Measurements from ENCODE around the gene ZMYND10. TPM values are rescaled to one million over a fixed set of nuclear protein-coding genes. Genes with fewer than 3 reads are reported as not detected.
"Not testable (repeated sequence)": the region's sequence is repeated elsewhere in the genome, so short reads cannot be mapped to it uniquely, and the experiment has no call there.

ZMYND10 gene
- total and polyA plus RNA-seq, 2 donors (not counting 3 experiments of a cell fraction or from before 2014, with no cell fraction given), result 0.25 to 0.38 TPM

DNA sequence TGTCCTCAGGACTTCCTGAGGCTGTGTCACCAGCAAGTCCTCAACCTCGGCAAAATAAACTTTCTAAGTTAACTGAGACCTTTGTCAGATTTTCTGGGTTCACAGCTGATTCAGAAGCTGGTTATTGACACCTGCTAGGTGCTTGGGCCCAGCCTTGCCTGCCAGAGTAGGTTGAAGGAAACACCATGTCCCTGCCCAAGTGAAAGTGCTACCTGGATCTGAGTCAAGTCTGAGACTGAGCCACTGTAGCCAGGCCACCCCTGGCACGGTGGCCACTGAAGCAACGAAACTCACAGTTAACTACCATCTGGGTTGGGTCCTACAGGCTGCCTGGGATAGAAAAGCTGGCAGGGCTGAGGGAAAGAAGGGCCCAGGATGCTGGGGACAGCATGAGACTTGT is 31.2 kb downstream of the ZMYND10 start:
- H2AFZ ChIP-seq (ENCODE audit: low read depth, low read length), result no peak overlapping the region
- FAIRE-seq (no peak), DNase-seq (ENCODE audit: low read depth, low spot score) (no peak)
- H3K27ac ChIP-seq (ENCODE audit: insufficient read depth, low read depth, low read length), result no peak overlapping the region
- peaks cover 31% of the 10 kb centered on the region for H3K4me1 ChIP-seq (ENCODE audit: control insufficient read depth, extremely low read depth, insufficient read depth, low read length)
- no TSS peak for BruUV-seq (replicated peaks)
- no peaks in the 10 kb centered on the region for H3K9me1 ChIP-seq (replicated peaks; ENCODE audit: control insufficient read depth, extremely low read depth, insufficient read depth, low read length)
- no peaks in the 10 kb centered on the region for H3K27me3 ChIP-seq (ENCODE audit: control insufficient read depth in 2 of 2, insufficient read depth in 2 of 2, low read length in 2 of 2)
- intact Hi-C loops (cut with micrococcal nuclease), result no loop called here
- no peak overlapping the region for H3K4me2 ChIP-seq (ENCODE audit: insufficient read depth, low read length)
- ChIA-PET POLR2A (interaction anchor here (0.6 kb wide), 1 partner anchor 8 kb away, joined by 4 read pairs; no protein-coding TSS in a partner anchor), CTCF (interaction anchor here (1.8 to 2.2 kb wide), 2 partner anchors 9 to 10 kb away, joined by 5 to 19 read pairs; no protein-coding TSS in a partner anchor)
- TF ChIP-seq, protein P1, sequence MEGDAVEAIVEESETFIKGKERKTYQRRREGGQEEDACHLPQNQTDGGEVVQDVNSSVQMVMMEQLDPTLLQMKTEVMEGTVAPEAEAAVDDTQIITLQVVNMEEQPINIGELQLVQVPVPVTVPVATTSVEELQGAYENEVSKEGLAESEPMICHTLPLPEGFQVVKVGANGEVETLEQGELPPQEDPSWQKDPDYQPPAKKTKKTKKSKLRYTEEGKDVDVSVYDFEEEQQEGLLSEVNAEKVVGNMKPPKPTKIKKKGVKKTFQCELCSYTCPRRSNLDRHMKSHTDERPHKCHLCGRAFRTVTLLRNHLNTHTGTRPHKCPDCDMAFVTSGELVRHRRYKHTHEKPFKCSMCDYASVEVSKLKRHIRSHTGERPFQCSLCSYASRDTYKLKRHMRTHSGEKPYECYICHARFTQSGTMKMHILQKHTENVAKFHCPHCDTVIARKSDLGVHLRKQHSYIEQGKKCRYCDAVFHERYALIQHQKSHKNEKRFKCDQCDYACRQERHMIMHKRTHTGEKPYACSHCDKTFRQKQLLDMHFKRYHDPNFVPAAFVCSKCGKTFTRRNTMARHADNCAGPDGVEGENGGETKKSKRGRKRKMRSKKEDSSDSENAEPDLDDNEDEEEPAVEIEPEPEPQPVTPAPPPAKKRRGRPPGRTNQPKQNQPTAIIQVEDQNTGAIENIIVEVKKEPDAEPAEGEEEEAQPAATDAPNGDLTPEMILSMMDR (IDR thresholded peaks at IDR 0.05; ENCODE audit: extremely low read depth in 1 of 2, insufficient read depth in 1 of 2, low read depth in 1 of 2, low read length in 2 of 2), result no peak
- TF ChIP-seq MYC (IDR thresholded peaks at IDR 0.05; ENCODE audit: low read depth, low read length) (no peak), POLR2AphosphoS5 (IDR thresholded peaks at IDR 0.05; ENCODE audit: insufficient read depth, low read depth, low read length) (no peak), POLR2A (IDR thresholded peaks at IDR 0.05; ENCODE audit: low read depth, low read length) (no peak)
- no peak overlapping the region for H3K4me3 ChIP-seq (replicated peaks in 1 of 3; ENCODE audit: insufficient read depth in 1 of 3, low read depth in 1 of 3, low read length in 3 of 3)
- H4K20me1 ChIP-seq (replicated peaks; ENCODE audit: control insufficient read depth, extremely low read depth, insufficient read depth, low read length), result no peaks in the 10 kb centered on the region
- H3K9ac ChIP-seq (replicated peaks; ENCODE audit: extremely low read depth, insufficient read depth, low read length), result no peak overlapping the region
- H3K79me2 ChIP-seq (ENCODE audit: control insufficient read depth, insufficient read depth, low read length), result peaks cover 30% of the 10 kb centered on the region
- dilution Hi-C loops (cut with MboI; ENCODE audit: extremely low pct_ligation_motif_present, low sequenced_read_pairs), result no loop called here
- peaks cover 13 to 39% of the 10 kb centered on the region in 2 experiments for H3K36me3 ChIP-seq (ENCODE audit: control insufficient read depth in 2 of 2, extremely low read depth in 1 of 2, insufficient read depth in 2 of 2, low read length in 2 of 2)
- no peaks in the 10 kb centered on the region for H3K9me3 ChIP-seq (replicated peaks; ENCODE audit: control insufficient read depth, insufficient read depth, low read length)

DNA sequence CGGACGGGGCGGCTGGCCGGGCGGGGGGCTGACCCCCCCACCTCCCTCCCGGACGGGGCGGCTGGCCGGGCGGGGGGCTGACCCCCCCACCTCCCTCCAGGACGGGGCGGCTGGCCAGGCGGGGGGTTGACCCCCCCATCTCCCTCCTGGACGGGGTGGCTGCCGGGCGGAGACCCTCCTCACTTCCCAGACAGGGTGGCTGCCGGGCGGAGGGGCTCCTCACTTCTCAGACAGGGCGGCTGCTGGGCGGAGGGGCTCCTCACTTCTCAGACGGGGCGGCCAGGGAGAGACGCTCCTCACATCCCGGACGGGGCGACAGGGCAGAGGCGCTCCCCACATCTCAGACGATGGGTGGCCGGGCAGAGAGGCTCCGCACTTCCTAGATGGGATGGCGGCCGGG is 33.5 kb downstream of the ZMYND10 start:
- H3K9ac ChIP-seq (replicated peaks; ENCODE audit: extremely low read depth, insufficient read depth, low read length); POLR2A ChIA-PET; H3K79me2 ChIP-seq (ENCODE audit: control insufficient read depth, insufficient read depth, low read length); H3K4me3 ChIP-seq (replicated peaks in 1 of 3; ENCODE audit: insufficient read depth in 1 of 3, low read depth in 1 of 3, low read length in 3 of 3); H3K4me2 ChIP-seq (ENCODE audit: insufficient read depth, low read length); FAIRE-seq; H3K27ac ChIP-seq (ENCODE audit: insufficient read depth, low read depth, low read length); DNase-seq (ENCODE audit: low read depth, low spot score); H3K4me1 ChIP-seq (ENCODE audit: control insufficient read depth, extremely low read depth, insufficient read depth, low read length); H3K9me3 ChIP-seq (replicated peaks; ENCODE audit: control insufficient read depth, insufficient read depth, low read length); BruUV-seq (replicated peaks); CTCF ChIA-PET; dilution Hi-C loops (cut with MboI; ENCODE audit: extremely low pct_ligation_motif_present, low sequenced_read_pairs); H3K9me1 ChIP-seq (replicated peaks; ENCODE audit: control insufficient read depth, extremely low read depth, insufficient read depth, low read length); H3K27me3 ChIP-seq (ENCODE audit: control insufficient read depth in 2 of 2, insufficient read depth in 2 of 2, low read length in 2 of 2); H2AFZ ChIP-seq (ENCODE audit: low read depth, low read length); intact Hi-C loops (cut with micrococcal nuclease); H4K20me1 ChIP-seq (replicated peaks; ENCODE audit: control insufficient read depth, extremely low read depth, insufficient read depth, low read length): not testable (repeated sequence)
- peaks cover 7 to 19% of the 10 kb centered on the region in 2 experiments for H3K36me3 ChIP-seq (ENCODE audit: control insufficient read depth in 2 of 2, extremely low read depth in 1 of 2, insufficient read depth in 2 of 2, low read length in 2 of 2)

All from endothelial cell of umbilical vein (primary cell).